HepG2 (cell line): Measurements from ENCODE around the gene TNRC18. TPM values are rescaled to one million over a fixed set of nuclear protein-coding genes. Genes with fewer than 3 reads are reported as not detected.

ENCODE experiments used
- DMAP1 ChIP-seq: IDR thresholded peaks from 2 replicates; pipeline ENCODE4 v1.6.1; 2016
- FOXJ3 ChIP-seq: sonication (generic); formaldehyde crosslinking; IDR thresholded peaks from 2 replicates; pipeline ENCODE4 v1.4.0; 2020; ENCODE audit warnings: missing genetic modification reagents, mild to moderate bottlenecking, borderline replicate concordance
- KAT2B ChIP-seq: fragments of 150-350 bp; IDR thresholded peaks from 2 replicates; pipeline ENCODE4 v1.6.1; 2014; ENCODE audit warnings: low read depth, low read length, borderline replicate concordance
- KDM4B ChIP-seq: sonication (generic); formaldehyde crosslinking; IDR thresholded peaks from 2 replicates; pipeline ENCODE4 v1.4.0; 2020; ENCODE audit warnings: missing genetic modification reagents
- MAFF ChIP-seq: IDR thresholded peaks from 2 replicates; pipeline ENCODE4 v1.6.1; 2011; ENCODE audit warnings: low read depth, low read length, improper control_type of control experiment
- NFKB2 ChIP-seq: sonication (generic); formaldehyde crosslinking; IDR thresholded peaks from 2 replicates; pipeline ENCODE4 v1.4.0; 2020; ENCODE audit warnings: missing genetic modification reagents, borderline replicate concordance
- NR2F1 ChIP-seq, 2 experiments: fragments of 450-650 bp in 1 of 2; formaldehyde crosslinking in 1 of 2; IDR thresholded peaks; 2 replicates each; pipeline versions ENCODE4 v1.5.0 to v1.6.1; 2016 to 2020; ENCODE audit warnings: mild to moderate bottlenecking in 1 of 2, missing compliant biosample characterization in 1 of 2, missing genetic modification reagents in 1 of 2, moderate library complexity in 1 of 2
- SP5 ChIP-seq: IDR thresholded peaks from 2 replicates; pipeline ENCODE4 v1.6.1; 2016; ENCODE audit warnings: low read depth, borderline replicate concordance
- TBL1XR1 ChIP-seq: fragments of 150-350 bp; IDR thresholded peaks from 2 replicates; pipeline ENCODE4 v1.6.1; 2014; ENCODE audit warnings: borderline replicate concordance, low read length; ENCODE audit not compliant: partially characterized antibody
- ZFP1 ChIP-seq: IDR thresholded peaks from 2 replicates; pipeline ENCODE4 v1.6.1; 2016
- ZNF121 ChIP-seq: sonication (generic); formaldehyde crosslinking; IDR thresholded peaks from 2 replicates; pipeline ENCODE4 v1.5.0; 2020; ENCODE audit warnings: mild to moderate bottlenecking, missing genetic modification reagents
- ZNF136 ChIP-seq: sonication (generic); formaldehyde crosslinking; IDR thresholded peaks from 2 replicates; pipeline ENCODE4 v1.8.1; 2022; ENCODE audit warnings: low read depth, mild to moderate bottlenecking, moderate library complexity, missing genetic modification reagents
- ZNF207 ChIP-seq: fragments of 450-650 bp; IDR thresholded peaks from 2 replicates; pipeline ENCODE4 v1.6.1; 2016; ENCODE audit warnings: antibody characterized with exemption, borderline replicate concordance
- ZNF260 ChIP-seq: sonication (generic); formaldehyde crosslinking; IDR thresholded peaks from 2 replicates; pipeline ENCODE4 v1.4.0; 2020; ENCODE audit warnings: missing genetic modification reagents, low read depth, mild to moderate bottlenecking, borderline replicate concordance
- ZNF296 ChIP-seq: sonication (generic); formaldehyde crosslinking; conservative IDR thresholded peaks from 2 replicates; pipeline ENCODE4 v1.5.0; 2020; ENCODE audit warnings: mild to moderate bottlenecking, missing genetic modification reagents
- ZNF510 ChIP-seq: sonication (generic); formaldehyde crosslinking; IDR thresholded peaks from 2 replicates; pipeline ENCODE4 v1.4.0; 2020; ENCODE audit warnings: low read depth, mild to moderate bottlenecking, missing genetic modification reagents
- ZNF703 ChIP-seq: sonication (generic); formaldehyde crosslinking; IDR thresholded peaks from 2 replicates; pipeline ENCODE4 v1.5.1; 2020; ENCODE audit warnings: missing genetic modification reagents, mild to moderate bottlenecking, moderate library complexity, borderline replicate concordance
- polyA plus RNA-seq, 8 experiments: library from polyadenylated mRNA; depleted of rRNA in 3 of 8; stranded (reverse) in 7 of 8; unstranded in 1 of 8; fragments of >200 nt; fragmentation: Illumina TruSeq in 4 of 8; extraction: Trizol in 4 of 8; gene quantifications; 2 replicates each; pipeline versions ENCODE4 v1.2.1 to v1.2.3, GENCODE V29; 2011 to 2016; ENCODE audit warnings: low read depth in 4 of 8, missing spikeins in 1 of 8, mixed read lengths in 1 of 8; ENCODE audit not compliant: insufficient read depth in 1 of 8
- total RNA-seq, 5 experiments: library from RNA; depleted of rRNA; stranded (reverse); fragments of >200 nt; fragmentation: Illumina TruSeq; extraction: Trizol; gene quantifications; 2 replicates each; pipeline ENCODE4 v1.2.3, GENCODE V29; 2016; ENCODE audit warnings: low read depth in 1 of 5
- TF ChIP-seq, protein P1 (sequence below): sonication (generic); formaldehyde crosslinking; IDR thresholded peaks from 2 replicates; pipeline ENCODE4 v1.5.1; 2020; ENCODE audit warnings: missing genetic modification reagents, mild to moderate bottlenecking, borderline replicate concordance
- TF ChIP-seq, protein P2 (sequence below): sonication (generic); formaldehyde crosslinking; IDR thresholded peaks from 2 replicates; pipeline ENCODE4 v1.4.0; 2020; ENCODE audit warnings: missing genetic modification reagents
- TF ChIP-seq, protein P3 (sequence below): sonication (generic); formaldehyde crosslinking; IDR thresholded peaks from 2 replicates; pipeline ENCODE4 v1.4.0; 2020; ENCODE audit warnings: missing genetic modification reagents
- TF ChIP-seq, protein P4 (sequence below): sonication (generic); formaldehyde crosslinking; IDR thresholded peaks from 2 replicates; pipeline ENCODE4 v1.4.0; 2020; ENCODE audit warnings: missing genetic modification reagents

Gene TNRC18
- total and polyA plus RNA-seq, 2 of the 13 experiments (the other 11 are each of a cell fraction or from before 2014, with no cell fraction given), result 11.7 to 17.4 TPM

DNA sequence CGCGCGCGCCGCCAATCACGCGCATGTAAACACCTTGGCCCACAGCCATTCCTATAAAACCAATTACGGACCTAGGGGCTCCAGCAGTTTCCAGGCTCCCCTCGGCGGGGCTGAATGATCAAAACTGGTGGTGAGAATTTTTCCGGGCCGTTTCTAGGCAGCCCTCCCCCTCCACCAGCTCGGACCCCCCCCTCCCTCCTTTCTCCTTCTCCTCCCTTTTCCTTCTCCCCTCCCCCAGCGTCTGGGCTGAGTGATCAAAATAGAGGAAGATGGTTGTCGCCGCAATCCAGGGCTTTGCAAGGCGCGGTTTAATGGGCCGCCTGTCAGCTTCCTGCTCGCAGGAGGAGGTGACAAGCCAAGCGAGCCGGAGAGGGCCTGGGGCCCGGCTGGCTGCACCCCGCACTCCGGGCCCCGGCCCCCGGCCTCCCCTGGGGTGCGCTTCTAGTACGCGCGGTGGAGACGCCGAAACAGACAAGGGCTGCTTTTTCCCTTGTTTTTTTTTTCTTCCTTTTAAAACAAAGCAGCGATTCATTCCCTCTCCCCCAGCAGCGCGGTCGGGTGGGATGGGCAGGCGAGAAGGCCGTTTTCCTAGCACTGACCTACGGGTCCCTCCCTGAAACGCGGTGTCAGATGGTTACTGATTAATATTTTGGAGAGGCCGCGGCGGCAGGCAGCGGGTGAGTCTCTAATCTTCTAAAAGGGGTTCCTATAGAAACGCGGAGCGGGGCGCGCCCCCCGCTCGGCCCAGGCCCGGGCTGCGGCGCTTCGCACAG, 528 bp upstream of the TNRC18 start (continued):
- peak; percentile 29; the same call in 1 of the 2 replicates for TF ChIP-seq ZFP1
- TF ChIP-seq DMAP1 (CRISPR knock-in tag), result 0 out of 2 replicates have a peak, but pooled peaks have one; percentile 30
- peak; percentile 32; the same call in 1 of the 2 replicates for TF ChIP-seq NFKB2 (CRISPR knock-in tag)
- no peak for TF ChIP-seq ZNF703 (CRISPR knock-in tag)
- TF ChIP-seq ZNF121 (CRISPR knock-in tag), result no peak
- no peak for TF ChIP-seq ZNF136 (CRISPR knock-in tag)
- peak; percentile 39 for TF ChIP-seq TBL1XR1
- TF ChIP-seq SP5, result peak; percentile 64; the same call in 1 of the 2 replicates
- 0 out of 4 replicates have a peak, but pooled peaks of 1 of the 2 experiments have one; percentile 15 for TF ChIP-seq NR2F1 (CRISPR knock-in tag; IDR thresholded peaks at IDR 0.05)
- no peak for TF ChIP-seq ZNF296
- TF ChIP-seq, protein P1, sequence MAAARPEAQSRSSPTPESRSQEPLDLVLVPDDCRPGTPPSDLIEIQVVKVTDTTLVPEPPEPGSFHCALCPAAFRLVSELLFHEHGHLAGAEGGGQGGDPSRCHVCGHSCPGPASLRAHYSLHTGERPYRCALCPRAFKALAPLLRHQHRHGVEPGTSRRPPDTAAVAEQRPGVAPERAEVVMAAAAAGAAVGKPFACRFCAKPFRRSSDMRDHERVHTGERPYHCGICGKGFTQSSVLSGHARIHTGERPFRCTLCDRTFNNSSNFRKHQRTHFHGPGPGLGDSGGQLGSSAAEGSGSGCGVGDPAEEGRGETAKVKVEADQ, result no peak
- TF ChIP-seq, protein P2, sequence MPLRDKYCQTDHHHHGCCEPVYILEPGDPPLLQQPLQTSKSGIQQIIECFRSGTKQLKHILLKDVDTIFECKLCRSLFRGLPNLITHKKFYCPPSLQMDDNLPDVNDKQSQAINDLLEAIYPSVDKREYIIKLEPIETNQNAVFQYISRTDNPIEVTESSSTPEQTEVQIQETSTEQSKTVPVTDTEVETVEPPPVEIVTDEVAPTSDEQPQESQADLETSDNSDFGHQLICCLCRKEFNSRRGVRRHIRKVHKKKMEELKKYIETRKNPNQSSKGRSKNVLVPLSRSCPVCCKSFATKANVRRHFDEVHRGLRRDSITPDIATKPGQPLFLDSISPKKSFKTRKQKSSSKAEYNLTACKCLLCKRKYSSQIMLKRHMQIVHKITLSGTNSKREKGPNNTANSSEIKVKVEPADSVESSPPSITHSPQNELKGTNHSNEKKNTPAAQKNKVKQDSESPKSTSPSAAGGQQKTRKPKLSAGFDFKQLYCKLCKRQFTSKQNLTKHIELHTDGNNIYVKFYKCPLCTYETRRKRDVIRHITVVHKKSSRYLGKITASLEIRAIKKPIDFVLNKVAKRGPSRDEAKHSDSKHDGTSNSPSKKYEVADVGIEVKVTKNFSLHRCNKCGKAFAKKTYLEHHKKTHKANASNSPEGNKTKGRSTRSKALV (CRISPR knock-in tag), result no peak; the same call in 1 of the 2 replicates
- TF ChIP-seq, protein P3, sequence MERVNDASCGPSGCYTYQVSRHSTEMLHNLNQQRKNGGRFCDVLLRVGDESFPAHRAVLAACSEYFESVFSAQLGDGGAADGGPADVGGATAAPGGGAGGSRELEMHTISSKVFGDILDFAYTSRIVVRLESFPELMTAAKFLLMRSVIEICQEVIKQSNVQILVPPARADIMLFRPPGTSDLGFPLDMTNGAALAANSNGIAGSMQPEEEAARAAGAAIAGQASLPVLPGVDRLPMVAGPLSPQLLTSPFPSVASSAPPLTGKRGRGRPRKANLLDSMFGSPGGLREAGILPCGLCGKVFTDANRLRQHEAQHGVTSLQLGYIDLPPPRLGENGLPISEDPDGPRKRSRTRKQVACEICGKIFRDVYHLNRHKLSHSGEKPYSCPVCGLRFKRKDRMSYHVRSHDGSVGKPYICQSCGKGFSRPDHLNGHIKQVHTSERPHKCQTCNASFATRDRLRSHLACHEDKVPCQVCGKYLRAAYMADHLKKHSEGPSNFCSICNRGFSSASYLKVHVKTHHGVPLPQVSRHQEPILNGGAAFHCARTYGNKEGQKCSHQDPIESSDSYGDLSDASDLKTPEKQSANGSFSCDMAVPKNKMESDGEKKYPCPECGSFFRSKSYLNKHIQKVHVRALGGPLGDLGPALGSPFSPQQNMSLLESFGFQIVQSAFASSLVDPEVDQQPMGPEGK (CRISPR knock-in tag), result peak; percentile 85
- no peak for TF ChIP-seq ZNF207
- TF ChIP-seq ZNF510 (CRISPR knock-in tag), result no peak
- no peak for TF ChIP-seq FOXJ3 (CRISPR knock-in tag)
- TF ChIP-seq MAFF, result no peak
- TF ChIP-seq KAT2B, result no peak
- TF ChIP-seq ZNF260 (CRISPR knock-in tag), result no peak
- TF ChIP-seq KDM4B (CRISPR knock-in tag), result no peak
- TF ChIP-seq, protein P4, sequence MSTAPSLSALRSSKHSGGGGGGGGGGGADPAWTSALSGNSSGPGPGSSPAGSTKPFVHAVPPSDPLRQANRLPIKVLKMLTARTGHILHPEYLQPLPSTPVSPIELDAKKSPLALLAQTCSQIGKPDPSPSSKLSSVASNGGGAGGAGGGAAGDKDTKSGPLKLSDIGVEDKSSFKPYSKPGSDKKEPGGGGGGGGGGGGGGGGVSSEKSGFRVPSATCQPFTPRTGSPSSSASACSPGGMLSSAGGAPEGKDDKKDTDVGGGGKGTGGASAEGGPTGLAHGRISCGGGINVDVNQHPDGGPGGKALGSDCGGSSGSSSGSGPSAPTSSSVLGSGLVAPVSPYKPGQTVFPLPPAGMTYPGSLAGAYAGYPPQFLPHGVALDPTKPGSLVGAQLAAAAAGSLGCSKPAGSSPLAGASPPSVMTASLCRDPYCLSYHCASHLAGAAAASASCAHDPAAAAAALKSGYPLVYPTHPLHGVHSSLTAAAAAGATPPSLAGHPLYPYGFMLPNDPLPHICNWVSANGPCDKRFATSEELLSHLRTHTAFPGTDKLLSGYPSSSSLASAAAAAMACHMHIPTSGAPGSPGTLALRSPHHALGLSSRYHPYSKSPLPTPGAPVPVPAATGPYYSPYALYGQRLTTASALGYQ (CRISPR knock-in tag), result no peak
